SK-N-SH (cell line): ENCODE data around the gene DIS3L2.

ENCODE experiments used
- CHD2 ChIP-seq: fragments of 150-350 bp; IDR thresholded peaks from 2 replicates; pipeline ENCODE4 v1.6.1; 2018; ENCODE audit warnings: low read length; ENCODE audit not compliant: partially characterized antibody
- CTCF ChIP-seq: fragments of 200-600 bp; sonication (generic); IDR thresholded peaks from 2 replicates; pipeline ENCODE4 v1.6.1; 2017; ENCODE audit warnings: antibody characterized with exemption, mild to moderate bottlenecking, moderate library complexity
- EZH2phosphoT487 ChIP-seq: fragments of 200-600 bp; sonication (generic); IDR thresholded peaks from 2 replicates; pipeline ENCODE4 v1.6.1; 2017; ENCODE audit warnings: low read depth, mixed run types, mild to moderate bottlenecking, antibody characterized with exemption, moderate library complexity, borderline replicate concordance
- FOXM1 ChIP-seq: IDR thresholded peaks from 2 replicates; pipeline ENCODE4 v1.4.0; 2012; ENCODE audit warnings: low read depth, mild to moderate bottlenecking
- MAX ChIP-seq: IDR thresholded peaks from 2 replicates; pipeline ENCODE4 v1.4.0; 2012; ENCODE audit warnings: low read depth
- RAD21 ChIP-seq: IDR thresholded peaks from 2 replicates; pipeline ENCODE4 v1.6.1; 2012; ENCODE audit warnings: mild to moderate bottlenecking, low read length
- REST ChIP-seq: IDR thresholded peaks from 2 replicates; pipeline ENCODE4 v1.6.1; 2012; ENCODE audit warnings: mild to moderate bottlenecking, low read depth, low read length, moderate library complexity
- SIN3A ChIP-seq: IDR thresholded peaks from 2 replicates; pipeline ENCODE4 v1.6.1; 2012; ENCODE audit warnings: low read depth, mild to moderate bottlenecking, low read length, moderate library complexity, borderline replicate concordance
- TAF1 ChIP-seq: IDR thresholded peaks from 2 replicates; pipeline ENCODE4 v1.6.1; 2012; ENCODE audit warnings: low read depth, mild to moderate bottlenecking, low read length, moderate library complexity, borderline replicate concordance

GRCh38 chr2:231991664-231992063, 30.2 kb downstream of the DIS3L2 start:
- TF ChIP-seq CTCF (no peak), FOXM1 (no peak), TAF1 (no peak), REST (no peak), EZH2phosphoT487 (no peak), MAX (no peak), SIN3A (no peak), CHD2 (no peak), RAD21 (no peak)
